GM12891 (cell line): ENCODE results near the gene CCDC85A.

Experiments
- PAX5 ChIP-seq: IDR thresholded peaks from 2 replicates; pipeline ENCODE4 v1.6.1; 2011; ENCODE audit warnings: low read length, moderate library complexity, mild to moderate bottlenecking; ENCODE audit not compliant: insufficient read depth, severe bottlenecking
- POLR2A ChIP-seq: IDR thresholded peaks from 2 replicates; pipeline ENCODE4 v1.6.1; 2011; ENCODE audit warnings: low read depth, low read length, control low read depth
- POLR2AphosphoS5 ChIP-seq: IDR thresholded peaks from 2 replicates; pipeline ENCODE4 v1.6.1; 2011; ENCODE audit warnings: low read depth, low read length, control low read depth
- POU2F2 ChIP-seq: IDR thresholded peaks from 2 replicates; pipeline ENCODE4 v1.6.1; 2011; ENCODE audit warnings: low read depth, mild to moderate bottlenecking, control low read depth, low read length, moderate library complexity
- SPI1 ChIP-seq: IDR thresholded peaks from 2 replicates; pipeline ENCODE4 v1.6.1; 2011; ENCODE audit warnings: low read depth, low read length, control low read depth
- TAF1 ChIP-seq: IDR thresholded peaks from 2 replicates; pipeline ENCODE4 v1.6.1; 2011; ENCODE audit warnings: low read depth, low read length, control low read depth

DNA sequence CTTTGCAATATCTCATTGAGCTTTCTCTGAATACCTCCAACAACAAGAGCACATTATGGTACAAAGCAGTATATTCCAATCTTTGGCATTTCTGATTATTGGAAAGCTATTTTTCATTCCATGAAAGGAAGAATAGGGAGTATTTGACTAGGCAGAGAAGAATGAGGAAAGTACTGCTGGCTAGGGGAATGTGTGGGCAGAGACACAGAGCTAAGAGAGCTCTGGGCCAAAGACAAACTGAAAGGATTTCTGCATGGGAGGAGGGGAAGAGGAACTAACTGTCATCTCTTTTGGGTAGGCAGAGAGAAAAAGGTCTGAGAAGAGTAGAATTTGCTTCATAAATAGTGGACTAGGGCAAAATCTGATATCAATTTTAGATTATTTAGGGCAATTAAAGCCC lies 150.8 kb downstream of the CCDC85A start:
- TF ChIP-seq POLR2A: no peak
- TF ChIP-seq POLR2AphosphoS5: no peak
- TF ChIP-seq SPI1: no peak
- TF ChIP-seq TAF1: no peak
- no peak for TF ChIP-seq PAX5
- no peak for TF ChIP-seq POU2F2
